Spleen (tissue), 11 donors: ENCODE data around the gene TPM1. TPM values are rescaled to one million over a fixed set of nuclear protein-coding genes. Genes with fewer than 3 reads are reported as not detected.

Experiments used
- DNase-seq: peaks from one replicate; pipeline ENCODE4 v3.0.0-alpha.2; 2020
- H3K27ac ChIP-seq, 8 donors: fragments of 200-600 bp; sonication (generic) in 7 of 8; 1 replicate in 4 of 8; 2 replicates in 4 of 8; pipeline versions ENCODE4 v1.5.0 to v1.8.0; 2016 to 2021; ENCODE audit warnings: inconsistent platforms in 4 of 8, mild to moderate bottlenecking in 4 of 8, moderate library complexity in 1 of 8
- H3K27me3 ChIP-seq, 7 donors: fragments of 200-600 bp; sonication (generic) in 6 of 7; replicated peaks in 1 of 7; 1 replicate in 4 of 7; 2 replicates in 3 of 7; pipeline versions ENCODE4 v1.5.0 to v1.8.0; 2016 to 2021; ENCODE audit warnings: inconsistent platforms in 3 of 7, mild to moderate bottlenecking in 1 of 7
- H3K36me3 ChIP-seq, 6 donors: fragments of 200-600 bp; sonication (generic) in 5 of 6; 1 replicate in 4 of 6; 2 replicates in 2 of 6; pipeline versions ENCODE4 v1.5.0 to v1.8.0; 2016 to 2021; ENCODE audit warnings: inconsistent platforms in 2 of 6
- H3K4me1 ChIP-seq, 6 donors: fragments of 200-600 bp; sonication (generic) in 5 of 6; 1 replicate in 3 of 6; 2 replicates in 3 of 6; pipeline versions ENCODE4 v1.5.0 to v1.8.0; 2016 to 2021; ENCODE audit warnings: inconsistent platforms in 3 of 6
- H3K4me3 ChIP-seq, 8 donors: fragments of 200-600 bp; sonication (generic) in 7 of 8; 1 replicate in 4 of 8; 2 replicates in 4 of 8; pipeline versions ENCODE4 v1.5.0 to v1.8.0; 2016 to 2021; ENCODE audit warnings: inconsistent platforms in 4 of 8, mild to moderate bottlenecking in 4 of 8, moderate library complexity in 2 of 8
- H3K9me3 ChIP-seq, 8 donors: fragments of 200-600 bp; sonication (generic) in 7 of 8; 1 replicate in 4 of 8; 2 replicates in 4 of 8; pipeline versions ENCODE4 v1.5.0 to v1.8.0; 2016 to 2021; ENCODE audit warnings: inconsistent platforms in 4 of 8
- CTCF ChIP-seq, 11 experiments: fragments of 200-600 bp in 7 of 11; fragments of 450-650 bp in 4 of 11; sonication (generic) in 4 of 11; IDR thresholded peaks in 8 of 11; conservative IDR thresholded peaks in 3 of 11; 1 replicate in 7 of 11; 2 replicates in 4 of 11; pipeline versions ENCODE4 v1.4.0 to v1.8.0; 2016 to 2021; ENCODE audit warnings: antibody characterized with exemption in 11 of 11, inconsistent platforms in 4 of 11, mild to moderate bottlenecking in 1 of 11
- POLR2A ChIP-seq, 3 donors: fragments of 450-650 bp; IDR thresholded peaks; one replicate each; pipeline ENCODE4 v1.5.1; 2017; ENCODE audit warnings: antibody characterized with exemption in 3 of 3, mild to moderate bottlenecking in 1 of 3
- POLR2AphosphoS5 ChIP-seq, 3 donors: sonication (generic); formaldehyde crosslinking; IDR thresholded peaks; one replicate each; pipeline ENCODE4 v1.5.1; 2017; ENCODE audit warnings: antibody characterized with exemption in 3 of 3
- WGBS, 5 donors: extraction: QIAGEN DNeasy Blood & Tissue Kit in 3 of 5; methylation state at CpG; one replicate each; pipeline versions ENCODE4 v1.1.5 to v1.1.7; 2013 to 2018; 5-methylcytosine and 5-hydroxymethylcytosine counted together
- intact Hi-C: fragments of 100-400 bp; cut with DNase I; formaldehyde crosslinking; loops from one replicate; pipeline ENCODE4 v1.15.0; 2023; ENCODE audit warnings: low total_unique reads
- polyA plus RNA-seq, 3 donors: library from polyadenylated mRNA; stranded (reverse); fragments of 200-250 nt; gene quantifications; one replicate each; pipeline ENCODE4 v1.2.1, GENCODE V29; 2013
- total RNA-seq, 7 donors: library from RNA; depleted of rRNA in 3 of 7; stranded (reverse); fragments of >200 nt in 3 of 7; fragmentation: NEBNext Ultra II Directional in 4 of 7; extraction: Animal tissue kit (Norgen Biotek cat#: 25700) in 4 of 7; gene quantifications; one replicate each; pipeline versions ENCODE4 v1.1.0 to v1.2.1, GENCODE V29; 2016 to 2021
- donor health status: healthy with polysubstance abuse.
- donor health status: DM: no; HTN: no; CAD: no; lungs with moderate emphysema.
- donor health status: DM: no; HTN: no; CAD: no.
- donor health status: Bipolar disorder and iron deficiency.
- donor health status: healthy.
- donor health status: DM: no; HTN: no; CAD: no.
- donor health status: DM: yes; HTN: yes; CAD: no.

The TPM1 gene
- total and polyA plus RNA-seq, 10 donors: 70.6 to 317 (median 123) TPM

GRCh38 chr15:63028442-63029110 is 14.0 kb upstream of the TPM1 start:
- TF ChIP-seq POLR2AphosphoS5 (IDR thresholded peaks at IDR 0.05): no peak
- TF ChIP-seq CTCF (IDR thresholded peaks at IDR 0.05 in 8 of 11, conservative IDR thresholded peaks at IDR 0.05 in 3 of 11): no peak
- TF ChIP-seq POLR2A (IDR thresholded peaks at IDR 0.05): no peak
- Histone ChIP-seq H3K4me1 (peaks cover 0 to 6% (median 1%) of the 10 kb centered on the region in 6 donors), H3K27me3 (peaks cover 0 to 16% (median 0%) of the 10 kb centered on the region in 7 donors), H3K36me3 (no peaks in the 10 kb centered on the region), H3K9me3 (no peaks in the 10 kb centered on the region), H3K27ac (no peak overlapping the region), H3K4me3 (no peak overlapping the region)
- intact Hi-C loops: no loop called here
- DNase-seq: no peak
- 71 to 80% (median 76%) methylated on average over 5 of the region's 5 CpGs for WGBS, 5 donors

- intact Hi-C loops: no loop called here
- 27 to 47% (median 36%) methylated on average over 5 of the region's 5 CpGs for WGBS, 5 donors
Observed at GRCh38 chr15:63029676-63030075, 12.9 kb upstream of the TPM1 start.

GRCh38 chr15:63030101-63030551 is 12.4 kb upstream of the TPM1 start:
- intact Hi-C loops: no loop called here
- Histone ChIP-seq H3K36me3 (no peaks in the 10 kb centered on the region), H3K4me3 (no peak overlapping the region), H3K27me3 (peaks cover 0 to 16% (median 0%) of the 10 kb centered on the region in 7 donors), H3K27ac (no peak overlapping the region), H3K9me3 (no peaks in the 10 kb centered on the region), H3K4me1 (peaks cover 0 to 6% (median 1%) of the 10 kb centered on the region in 6 donors)
- 43 to 54% (median 50%) methylated on average over 6 of the region's 6 CpGs for WGBS, 5 donors
- no peak for DNase-seq
- no peak for TF ChIP-seq POLR2AphosphoS5 (IDR thresholded peaks at IDR 0.05)
- no peak for TF ChIP-seq CTCF (IDR thresholded peaks at IDR 0.05 in 8 of 11, conservative IDR thresholded peaks at IDR 0.05 in 3 of 11)
- no peak for TF ChIP-seq POLR2A (IDR thresholded peaks at IDR 0.05)

More at GRCh38 chr15:63029676-63030075, 12.9 kb upstream of the TPM1 start:
- no peak for DNase-seq
- no peak for TF ChIP-seq POLR2A (IDR thresholded peaks at IDR 0.05)
- no peak for TF ChIP-seq POLR2AphosphoS5 (IDR thresholded peaks at IDR 0.05)
- TF ChIP-seq CTCF (IDR thresholded peaks at IDR 0.05 in 8 of 11, conservative IDR thresholded peaks at IDR 0.05 in 3 of 11): no peak
- Histone ChIP-seq H3K36me3 (no peaks in the 10 kb centered on the region), H3K4me1 (peaks cover 0 to 6% (median 1%) of the 10 kb centered on the region in 6 donors), H3K4me3 (no peak overlapping the region), H3K27me3 (peaks cover 0 to 16% (median 0%) of the 10 kb centered on the region in 7 donors), H3K27ac (no peak overlapping the region), H3K9me3 (no peaks in the 10 kb centered on the region)

- WGBS, 5 donors: 78 to 96% (median 92%) methylated on average over 2 of the region's 2 CpGs
Observed at GRCh38 chr15:63034578-63034977, 8.0 kb upstream of the TPM1 start.

More at GRCh38 chr15:63034578-63034977, 8.0 kb upstream of the TPM1 start:
- intact Hi-C loops: no loop called here
- no peaks in the 10 kb centered on the region for H3K36me3 ChIP-seq
- no peak overlapping the region for H3K27ac ChIP-seq
- peaks cover 0 to 8% (median 0%) of the 10 kb centered on the region in 7 donors for H3K27me3 ChIP-seq
- H3K4me3 ChIP-seq: no peak overlapping the region
- no peaks in the 10 kb centered on the region for H3K9me3 ChIP-seq
- peaks cover 0 to 6% (median 1%) of the 10 kb centered on the region in 6 donors for H3K4me1 ChIP-seq
- DNase-seq: no peak
- TF ChIP-seq CTCF (IDR thresholded peaks at IDR 0.05 in 8 of 11, conservative IDR thresholded peaks at IDR 0.05 in 3 of 11) (no peak), POLR2AphosphoS5 (IDR thresholded peaks at IDR 0.05) (no peak), POLR2A (IDR thresholded peaks at IDR 0.05) (no peak)
